ENCODE results near the gene ISOC1. TPM values are rescaled to one million over a fixed set of nuclear protein-coding genes. Genes with fewer than 3 reads are reported as not detected.

Gene ISOC1
- total and polyA plus RNA-seq, 2 experiments from 2014 or later = 33.7 to 34.2 TPM

DNA sequence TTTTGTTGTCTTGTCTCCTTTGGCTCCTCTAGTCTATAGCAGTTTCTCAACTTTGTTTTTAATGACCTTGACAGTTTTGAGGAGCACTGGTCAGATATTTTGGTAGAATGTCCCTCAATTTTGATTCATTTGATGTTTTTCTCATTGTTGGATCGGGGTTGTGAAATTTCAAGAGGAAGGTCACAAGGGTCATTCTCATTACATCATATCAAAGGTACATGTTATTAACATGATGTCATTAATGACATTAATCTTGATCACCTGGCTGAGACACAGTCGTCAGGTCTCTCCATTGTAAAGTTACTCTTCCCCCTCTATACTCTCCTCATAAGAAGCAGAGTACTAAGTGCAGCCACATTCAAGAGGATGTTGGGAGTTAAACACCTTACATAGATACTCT, 7.2 kb downstream of the ISOC1 start:
- no peaks in the 10 kb centered on the region for H3K9me3 Mint-ChIP-seq
- no peak overlapping the region for H3K4me2 ChIP-seq
- no peak overlapping the region for H3K4me3 ChIP-seq
- peaks cover 4% of the 10 kb centered on the region; the same call in 2 of the 3 replicates for H3K36me3 Mint-ChIP-seq (ENCODE audit: low read depth)
- no peaks in the 10 kb centered on the region for H3F3A ChIP-seq (replicated peaks; ENCODE audit: low read depth)
- peaks cover 27% of the 10 kb centered on the region for H3K79me2 ChIP-seq (replicated peaks; ENCODE audit: insufficient read depth)
- H2AFZ ChIP-seq = no peak overlapping the region
- H3K4me1 ChIP-seq (ENCODE audit: insufficient read depth) = peaks cover 11% of the 10 kb centered on the region
- peaks cover 17% of the 10 kb centered on the region for H4K20me1 ChIP-seq (replicated peaks; ENCODE audit: insufficient read depth)
- no peak overlapping the region for H3K4me3 Mint-ChIP-seq
- H3K27ac Mint-ChIP-seq = no peak overlapping the region
- H3K9me2 ChIP-seq (ENCODE audit: insufficient read depth) = no peaks in the 10 kb centered on the region
- DNase-seq (ENCODE audit: low spot score) (no peak), ATAC-seq (no peak)
- no peak overlapping the region for H3K27ac ChIP-seq (ENCODE audit: low read depth)
- H3K27me3 Mint-ChIP-seq (ENCODE audit: insufficient read depth, low read depth, poor library complexity) = peaks cover 1% of the 10 kb centered on the region
- H3K4me1 Mint-ChIP-seq = peaks cover 38% of the 10 kb centered on the region
- peaks cover 8% of the 10 kb centered on the region for H3K27me3 ChIP-seq (ENCODE audit: insufficient read depth)
- TF ChIP-seq, protein P1, sequence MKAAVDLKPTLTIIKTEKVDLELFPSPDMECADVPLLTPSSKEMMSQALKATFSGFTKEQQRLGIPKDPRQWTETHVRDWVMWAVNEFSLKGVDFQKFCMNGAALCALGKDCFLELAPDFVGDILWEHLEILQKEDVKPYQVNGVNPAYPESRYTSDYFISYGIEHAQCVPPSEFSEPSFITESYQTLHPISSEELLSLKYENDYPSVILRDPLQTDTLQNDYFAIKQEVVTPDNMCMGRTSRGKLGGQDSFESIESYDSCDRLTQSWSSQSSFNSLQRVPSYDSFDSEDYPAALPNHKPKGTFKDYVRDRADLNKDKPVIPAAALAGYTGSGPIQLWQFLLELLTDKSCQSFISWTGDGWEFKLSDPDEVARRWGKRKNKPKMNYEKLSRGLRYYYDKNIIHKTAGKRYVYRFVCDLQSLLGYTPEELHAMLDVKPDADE (IDR thresholded peaks at IDR 0.05) = no peak
- no peak for TF ChIP-seq CREB1 (CRISPR knock-in tag; IDR thresholded peaks at IDR 0.05; ENCODE audit: low read depth)
- TF ChIP-seq STAT1 (IDR thresholded peaks at IDR 0.05; ENCODE audit: unreplicated experiment) = no peak
- TF ChIP-seq, protein P2, sequence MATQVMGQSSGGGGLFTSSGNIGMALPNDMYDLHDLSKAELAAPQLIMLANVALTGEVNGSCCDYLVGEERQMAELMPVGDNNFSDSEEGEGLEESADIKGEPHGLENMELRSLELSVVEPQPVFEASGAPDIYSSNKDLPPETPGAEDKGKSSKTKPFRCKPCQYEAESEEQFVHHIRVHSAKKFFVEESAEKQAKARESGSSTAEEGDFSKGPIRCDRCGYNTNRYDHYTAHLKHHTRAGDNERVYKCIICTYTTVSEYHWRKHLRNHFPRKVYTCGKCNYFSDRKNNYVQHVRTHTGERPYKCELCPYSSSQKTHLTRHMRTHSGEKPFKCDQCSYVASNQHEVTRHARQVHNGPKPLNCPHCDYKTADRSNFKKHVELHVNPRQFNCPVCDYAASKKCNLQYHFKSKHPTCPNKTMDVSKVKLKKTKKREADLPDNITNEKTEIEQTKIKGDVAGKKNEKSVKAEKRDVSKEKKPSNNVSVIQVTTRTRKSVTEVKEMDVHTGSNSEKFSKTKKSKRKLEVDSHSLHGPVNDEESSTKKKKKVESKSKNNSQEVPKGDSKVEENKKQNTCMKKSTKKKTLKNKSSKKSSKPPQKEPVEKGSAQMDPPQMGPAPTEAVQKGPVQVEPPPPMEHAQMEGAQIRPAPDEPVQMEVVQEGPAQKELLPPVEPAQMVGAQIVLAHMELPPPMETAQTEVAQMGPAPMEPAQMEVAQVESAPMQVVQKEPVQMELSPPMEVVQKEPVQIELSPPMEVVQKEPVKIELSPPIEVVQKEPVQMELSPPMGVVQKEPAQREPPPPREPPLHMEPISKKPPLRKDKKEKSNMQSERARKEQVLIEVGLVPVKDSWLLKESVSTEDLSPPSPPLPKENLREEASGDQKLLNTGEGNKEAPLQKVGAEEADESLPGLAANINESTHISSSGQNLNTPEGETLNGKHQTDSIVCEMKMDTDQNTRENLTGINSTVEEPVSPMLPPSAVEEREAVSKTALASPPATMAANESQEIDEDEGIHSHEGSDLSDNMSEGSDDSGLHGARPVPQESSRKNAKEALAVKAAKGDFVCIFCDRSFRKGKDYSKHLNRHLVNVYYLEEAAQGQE (IDR thresholded peaks at IDR 0.05; ENCODE audit: unreplicated experiment) = no peak
- TF ChIP-seq ZNF114 (CRISPR knock-in tag; IDR thresholded peaks at IDR 0.05) = no peak
- no peak for TF ChIP-seq EZH2phosphoT487 (IDR thresholded peaks at IDR 0.05; ENCODE audit: unreplicated experiment)
- TF ChIP-seq, protein P3, sequence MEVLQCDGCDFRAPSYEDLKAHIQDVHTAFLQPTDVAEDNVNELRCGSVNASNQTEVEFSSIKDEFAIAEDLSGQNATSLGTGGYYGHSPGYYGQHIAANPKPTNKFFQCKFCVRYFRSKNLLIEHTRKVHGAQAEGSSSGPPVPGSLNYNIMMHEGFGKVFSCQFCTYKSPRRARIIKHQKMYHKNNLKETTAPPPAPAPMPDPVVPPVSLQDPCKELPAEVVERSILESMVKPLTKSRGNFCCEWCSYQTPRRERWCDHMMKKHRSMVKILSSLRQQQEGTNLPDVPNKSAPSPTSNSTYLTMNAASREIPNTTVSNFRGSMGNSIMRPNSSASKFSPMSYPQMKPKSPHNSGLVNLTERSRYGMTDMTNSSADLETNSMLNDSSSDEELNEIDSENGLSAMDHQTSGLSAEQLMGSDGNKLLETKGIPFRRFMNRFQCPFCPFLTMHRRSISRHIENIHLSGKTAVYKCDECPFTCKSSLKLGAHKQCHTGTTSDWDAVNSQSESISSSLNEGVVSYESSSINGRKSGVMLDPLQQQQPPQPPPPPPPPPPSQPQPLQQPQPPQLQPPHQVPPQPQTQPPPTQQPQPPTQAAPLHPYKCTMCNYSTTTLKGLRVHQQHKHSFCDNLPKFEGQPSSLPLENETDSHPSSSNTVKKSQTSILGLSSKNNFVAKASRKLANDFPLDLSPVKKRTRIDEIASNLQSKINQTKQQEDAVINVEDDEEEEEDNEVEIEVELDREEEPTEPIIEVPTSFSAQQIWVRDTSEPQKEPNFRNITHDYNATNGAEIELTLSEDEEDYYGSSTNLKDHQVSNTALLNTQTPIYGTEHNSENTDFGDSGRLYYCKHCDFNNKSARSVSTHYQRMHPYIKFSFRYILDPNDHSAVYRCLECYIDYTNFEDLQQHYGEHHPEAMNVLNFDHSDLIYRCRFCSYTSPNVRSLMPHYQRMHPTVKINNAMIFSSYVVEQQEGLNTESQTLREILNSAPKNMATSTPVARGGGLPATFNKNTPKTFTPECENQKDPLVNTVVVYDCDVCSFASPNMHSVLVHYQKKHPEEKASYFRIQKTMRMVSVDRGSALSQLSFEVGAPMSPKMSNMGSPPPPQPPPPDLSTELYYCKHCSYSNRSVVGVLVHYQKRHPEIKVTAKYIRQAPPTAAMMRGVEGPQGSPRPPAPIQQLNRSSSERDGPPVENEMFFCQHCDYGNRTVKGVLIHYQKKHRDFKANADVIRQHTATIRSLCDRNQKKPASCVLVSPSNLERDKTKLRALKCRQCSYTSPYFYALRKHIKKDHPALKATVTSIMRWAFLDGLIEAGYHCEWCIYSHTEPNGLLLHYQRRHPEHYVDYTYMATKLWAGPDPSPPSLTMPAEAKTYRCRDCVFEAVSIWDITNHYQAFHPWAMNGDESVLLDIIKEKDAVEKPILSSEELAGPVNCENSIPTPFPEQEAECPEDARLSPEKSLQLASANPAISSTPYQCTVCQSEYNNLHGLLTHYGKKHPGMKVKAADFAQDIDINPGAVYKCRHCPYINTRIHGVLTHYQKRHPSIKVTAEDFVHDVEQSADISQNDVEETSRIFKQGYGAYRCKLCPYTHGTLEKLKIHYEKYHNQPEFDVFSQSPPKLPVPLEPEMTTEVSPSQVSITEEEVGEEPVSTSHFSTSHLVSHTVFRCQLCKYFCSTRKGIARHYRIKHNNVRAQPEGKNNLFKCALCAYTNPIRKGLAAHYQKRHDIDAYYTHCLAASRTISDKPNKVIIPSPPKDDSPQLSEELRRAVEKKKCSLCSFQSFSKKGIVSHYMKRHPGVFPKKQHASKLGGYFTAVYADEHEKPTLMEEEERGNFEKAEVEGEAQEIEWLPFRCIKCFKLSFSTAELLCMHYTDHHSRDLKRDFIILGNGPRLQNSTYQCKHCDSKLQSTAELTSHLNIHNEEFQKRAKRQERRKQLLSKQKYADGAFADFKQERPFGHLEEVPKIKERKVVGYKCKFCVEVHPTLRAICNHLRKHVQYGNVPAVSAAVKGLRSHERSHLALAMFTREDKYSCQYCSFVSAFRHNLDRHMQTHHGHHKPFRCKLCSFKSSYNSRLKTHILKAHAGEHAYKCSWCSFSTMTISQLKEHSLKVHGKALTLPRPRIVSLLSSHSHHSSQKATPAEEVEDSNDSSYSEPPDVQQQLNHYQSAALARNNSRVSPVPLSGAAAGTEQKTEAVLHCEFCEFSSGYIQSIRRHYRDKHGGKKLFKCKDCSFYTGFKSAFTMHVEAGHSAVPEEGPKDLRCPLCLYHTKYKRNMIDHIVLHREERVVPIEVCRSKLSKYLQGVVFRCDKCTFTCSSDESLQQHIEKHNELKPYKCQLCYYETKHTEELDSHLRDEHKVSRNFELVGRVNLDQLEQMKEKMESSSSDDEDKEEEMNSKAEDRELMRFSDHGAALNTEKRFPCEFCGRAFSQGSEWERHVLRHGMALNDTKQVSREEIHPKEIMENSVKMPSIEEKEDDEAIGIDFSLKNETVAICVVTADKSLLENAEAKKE (CRISPR knock-in tag; IDR thresholded peaks at IDR 0.05) = no peak
- no peak for TF ChIP-seq NANOG (IDR thresholded peaks at IDR 0.05; ENCODE audit: borderline replicate concordance)
- no peak for TF ChIP-seq JUNB (IDR thresholded peaks at IDR 0.05; ENCODE audit: unreplicated experiment)
- no peak for TF ChIP-seq ZNF331 (CRISPR knock-in tag; IDR thresholded peaks at IDR 0.05; ENCODE audit: low read depth)
- TF ChIP-seq EZH2 (IDR thresholded peaks at IDR 0.05; ENCODE audit: low read depth, unreplicated experiment) = no peak
- TF ChIP-seq, protein P4, sequence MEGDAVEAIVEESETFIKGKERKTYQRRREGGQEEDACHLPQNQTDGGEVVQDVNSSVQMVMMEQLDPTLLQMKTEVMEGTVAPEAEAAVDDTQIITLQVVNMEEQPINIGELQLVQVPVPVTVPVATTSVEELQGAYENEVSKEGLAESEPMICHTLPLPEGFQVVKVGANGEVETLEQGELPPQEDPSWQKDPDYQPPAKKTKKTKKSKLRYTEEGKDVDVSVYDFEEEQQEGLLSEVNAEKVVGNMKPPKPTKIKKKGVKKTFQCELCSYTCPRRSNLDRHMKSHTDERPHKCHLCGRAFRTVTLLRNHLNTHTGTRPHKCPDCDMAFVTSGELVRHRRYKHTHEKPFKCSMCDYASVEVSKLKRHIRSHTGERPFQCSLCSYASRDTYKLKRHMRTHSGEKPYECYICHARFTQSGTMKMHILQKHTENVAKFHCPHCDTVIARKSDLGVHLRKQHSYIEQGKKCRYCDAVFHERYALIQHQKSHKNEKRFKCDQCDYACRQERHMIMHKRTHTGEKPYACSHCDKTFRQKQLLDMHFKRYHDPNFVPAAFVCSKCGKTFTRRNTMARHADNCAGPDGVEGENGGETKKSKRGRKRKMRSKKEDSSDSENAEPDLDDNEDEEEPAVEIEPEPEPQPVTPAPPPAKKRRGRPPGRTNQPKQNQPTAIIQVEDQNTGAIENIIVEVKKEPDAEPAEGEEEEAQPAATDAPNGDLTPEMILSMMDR (conservative IDR thresholded peaks at IDR 0.05; ENCODE audit: low read depth in 2 of 2) = no peak
- TF ChIP-seq POLR2AphosphoS5 (IDR thresholded peaks at IDR 0.05; ENCODE audit: low read depth) = no peak
- no peaks in the 10 kb centered on the region for H3K36me3 ChIP-seq (ENCODE audit: insufficient read depth)

Data from GM23338 (cell line).